GM23338 (cell line): ENCODE results near the gene WSCD2. TPM values are rescaled to one million over a fixed set of nuclear protein-coding genes. Genes with fewer than 3 reads are reported as not detected.

Experiments used
- ATAC-seq: fragments of 200-7000 bp; cut with Tn5 transposase; 3 replicates; pipeline ENCODE4 v1.9.1; 2020
- DNase-seq: peaks from one replicate; pipeline ENCODE4 v3.0.0-alpha.2; 2015; ENCODE audit warnings: low spot score
- H2AFZ ChIP-seq: fragments of 200-600 bp; sonication (generic); 2 replicates; pipeline ENCODE4 v1.8.0; 2016; ENCODE audit warnings: antibody characterized with exemption, mild to moderate bottlenecking, moderate library complexity
- H3F3A ChIP-seq: fragments of 200-600 bp; sonication (generic); replicated peaks from 2 replicates; pipeline ENCODE4 v1.8.0; 2017; ENCODE audit warnings: antibody characterized with exemption, mixed run types, low read depth
- H3K27ac ChIP-seq: fragments of 200-600 bp; sonication (generic); 2 replicates; pipeline ENCODE4 v1.6.1; 2016; ENCODE audit warnings: low read depth
- H3K27me3 ChIP-seq: fragments of 200-600 bp; sonication (generic); 2 replicates; pipeline ENCODE4 v1.8.0; 2016; ENCODE audit warnings: mild to moderate bottlenecking, mixed run types, moderate library complexity; ENCODE audit not compliant: insufficient read depth
- H3K36me3 ChIP-seq: fragments of 200-600 bp; sonication (generic); 2 replicates; pipeline ENCODE4 v1.8.0; 2016; ENCODE audit warnings: mild to moderate bottlenecking; ENCODE audit not compliant: insufficient read depth
- H3K4me1 ChIP-seq: fragments of 200-600 bp; sonication (generic); 2 replicates; pipeline ENCODE4 v1.8.0; 2016; ENCODE audit warnings: mild to moderate bottlenecking, moderate library complexity; ENCODE audit not compliant: insufficient read depth
- H3K4me2 ChIP-seq: fragments of 200-600 bp; sonication (generic); 2 replicates; pipeline ENCODE4 v1.7.1; 2017; ENCODE audit warnings: mixed run types
- H3K4me3 ChIP-seq: fragments of 200-600 bp; sonication (generic); 2 replicates; pipeline ENCODE4 v1.6.1; 2016; ENCODE audit warnings: mixed run types
- H3K79me2 ChIP-seq: fragments of 200-600 bp; sonication (generic); replicated peaks from 2 replicates; pipeline ENCODE4 v1.8.0; 2017; ENCODE audit warnings: mild to moderate bottlenecking; ENCODE audit not compliant: insufficient read depth
- H3K9me2 ChIP-seq: fragments of 200-600 bp; sonication (generic); 2 replicates; pipeline ENCODE4 v1.8.0; 2017; ENCODE audit not compliant: insufficient read depth
- H4K20me1 ChIP-seq: fragments of 200-600 bp; sonication (generic); replicated peaks from 2 replicates; pipeline ENCODE4 v1.8.0; 2017; ENCODE audit warnings: mild to moderate bottlenecking; ENCODE audit not compliant: insufficient read depth
- H3K27ac Mint-ChIP-seq: 2 replicates; pipeline ENCODE4 v1.8.0; 2020; ENCODE audit warnings: inconsistent platforms, mild to moderate bottlenecking, moderate library complexity, mixed read lengths
- H3K27me3 Mint-ChIP-seq: 3 replicates; pipeline ENCODE4 v1.8.0; 2022; ENCODE audit warnings: low read depth, mild to moderate bottlenecking, moderate library complexity, mixed read lengths, inconsistent platforms; ENCODE audit not compliant: insufficient read depth, poor library complexity
- H3K36me3 Mint-ChIP-seq: 3 replicates; pipeline ENCODE4 v1.8.0; 2021; ENCODE audit warnings: low read depth, mild to moderate bottlenecking, inconsistent platforms, moderate library complexity, mixed read lengths
- H3K4me1 Mint-ChIP-seq: 3 replicates; pipeline ENCODE4 v1.8.0; 2020; ENCODE audit warnings: mild to moderate bottlenecking, inconsistent platforms, mixed read lengths
- H3K4me3 Mint-ChIP-seq: 3 replicates; pipeline ENCODE4 v1.8.0; 2021; ENCODE audit warnings: moderate library complexity, mild to moderate bottlenecking, inconsistent platforms, mixed read lengths
- H3K9me3 Mint-ChIP-seq: 3 replicates; pipeline ENCODE4 v1.8.0; 2020; ENCODE audit warnings: moderate library complexity, mild to moderate bottlenecking, inconsistent platforms, mixed read lengths
- CREB1 ChIP-seq: fragments of 250-450 bp; sonication (Bioruptor Pico); IDR thresholded peaks from 2 replicates; pipeline ENCODE4 v1.5.0; 2020; ENCODE audit warnings: low read depth, mild to moderate bottlenecking, moderate library complexity
- CTCF ChIP-seq, 2 experiments: fragments of 200-600 bp in 1 of 2; sonication (generic) in 1 of 2; conservative IDR thresholded peaks; 2 replicates each; pipeline versions ENCODE4 v1.5.1 to v1.6.1; 2016 to 2017; ENCODE audit warnings: antibody characterized with exemption in 2 of 2, low read depth in 2 of 2, mild to moderate bottlenecking in 2 of 2, moderate library complexity in 1 of 2
- ETS1 ChIP-seq: IDR thresholded peaks from 2 replicates; pipeline ENCODE4 v1.6.1; 2016; ENCODE audit warnings: antibody characterized with exemption
- EZH2 ChIP-seq: fragments of 200-600 bp; sonication (generic); IDR thresholded peaks from one replicate; pipeline ENCODE4 v1.8.0; 2017; ENCODE audit warnings: antibody characterized with exemption, mild to moderate bottlenecking, low read depth; ENCODE audit not compliant: unreplicated experiment
- EZH2phosphoT487 ChIP-seq: fragments of 200-600 bp; sonication (generic); IDR thresholded peaks from one replicate; pipeline ENCODE4 v1.8.1; 2018; ENCODE audit warnings: antibody characterized with exemption; ENCODE audit not compliant: unreplicated experiment
- JUNB ChIP-seq: IDR thresholded peaks from one replicate; pipeline ENCODE4 v1.6.1; 2016; ENCODE audit warnings: antibody characterized with exemption; ENCODE audit not compliant: unreplicated experiment
- NANOG ChIP-seq: IDR thresholded peaks from 2 replicates; pipeline ENCODE4 v1.6.1; 2016; ENCODE audit warnings: antibody characterized with exemption, borderline replicate concordance
- POLR2AphosphoS5 ChIP-seq: IDR thresholded peaks from 2 replicates; pipeline ENCODE4 v1.6.1; 2016; ENCODE audit warnings: antibody characterized with exemption, low read depth
- REST ChIP-seq: IDR thresholded peaks from one replicate; pipeline ENCODE4 v1.6.1; 2018; ENCODE audit warnings: antibody characterized with exemption; ENCODE audit not compliant: unreplicated experiment
- STAT1 ChIP-seq: IDR thresholded peaks from one replicate; pipeline ENCODE4 v1.6.1; 2016; ENCODE audit warnings: antibody characterized with exemption; ENCODE audit not compliant: unreplicated experiment
- ZNF114 ChIP-seq: fragments of 250-450 bp; sonication (Bioruptor Pico); IDR thresholded peaks from 2 replicates; pipeline ENCODE4 v1.5.0; 2020; ENCODE audit warnings: mild to moderate bottlenecking, moderate library complexity
- ZNF331 ChIP-seq: fragments of 250-450 bp; sonication (Bioruptor Pico); IDR thresholded peaks from 2 replicates; pipeline ENCODE4 v1.5.0; 2020; ENCODE audit warnings: low read depth, mild to moderate bottlenecking, moderate library complexity
- ZNF462 ChIP-seq: fragments of 250-450 bp; sonication (Bioruptor Pico); IDR thresholded peaks from 2 replicates; pipeline ENCODE4 v1.5.0; 2020; ENCODE audit warnings: mild to moderate bottlenecking, moderate library complexity
- polyA plus RNA-seq: library from polyadenylated mRNA; unstranded; fragments of >200 nt; fragmentation: Nextera tagmentation; extraction: Ambion mirVana; gene quantifications from 2 replicates; pipeline ENCODE4 v1.2.1, GENCODE V29; 2016
- total RNA-seq: library from RNA; depleted of rRNA; stranded (reverse); fragments of >200 nt; shearing (Covaris generic); gene quantifications from 2 replicates; pipeline ENCODE4 v1.2.3, GENCODE V29; 2014

WSCD2 gene
- total and polyA plus RNA-seq, 2 experiments from 2014 or later = 0.66 to 3.1 TPM

GRCh38 chr12:108248011-108248410 lies 118.9 kb downstream of the WSCD2 start:
- no peaks in the 10 kb centered on the region; the same call in 2 of the 3 replicates for H3K36me3 Mint-ChIP-seq
- H3F3A ChIP-seq = no peaks in the 10 kb centered on the region
- H3K4me3 Mint-ChIP-seq = no peak overlapping the region
- no peaks in the 10 kb centered on the region for H3K79me2 ChIP-seq
- H3K9me2 ChIP-seq = no peaks in the 10 kb centered on the region
- peaks cover 6% of the 10 kb centered on the region for H3K27me3 Mint-ChIP-seq
- no peak overlapping the region for H3K27ac Mint-ChIP-seq
- no peaks in the 10 kb centered on the region for H3K36me3 ChIP-seq
- no peak for DNase-seq
- peaks cover 3% of the 10 kb centered on the region for H3K4me1 ChIP-seq
- no peak overlapping the region for H2AFZ ChIP-seq
- H3K4me3 ChIP-seq = no peak overlapping the region
- no peaks in the 10 kb centered on the region for H3K27me3 ChIP-seq
- ATAC-seq = no peak
- H3K4me1 Mint-ChIP-seq = peaks cover 13% of the 10 kb centered on the region
- TF ChIP-seq NANOG (no peak), JUNB (no peak), CTCF (conservative IDR thresholded peaks at IDR 0.05; ENCODE audit: low read depth in 2 of 2) (no peak), REST (no peak), CREB1 (CRISPR knock-in tag) (no peak), ZNF462 (CRISPR knock-in tag) (no peak), ZNF114 (CRISPR knock-in tag) (no peak), EZH2 (no peak), ETS1 (no peak), STAT1 (no peak), ZNF331 (CRISPR knock-in tag) (no peak), POLR2AphosphoS5 (no peak), EZH2phosphoT487 (no peak)
- H3K4me2 ChIP-seq = no peak overlapping the region
- no peak overlapping the region for H3K27ac ChIP-seq
- no peaks in the 10 kb centered on the region for H4K20me1 ChIP-seq
- H3K9me3 Mint-ChIP-seq = no peaks in the 10 kb centered on the region; the same call in 2 of the 3 replicates
